GM15510 (cell line): Measurements from ENCODE around the gene SESN2.

ENCODE experiments used
- POLR2A ChIP-seq: IDR thresholded peaks from 3 replicates; pipeline ENCODE4 v1.6.1; 2011; ENCODE audit warnings: borderline replicate concordance; ENCODE audit not compliant: insufficient read length; ENCODE audit errors: extremely low read depth

Gene SESN2

GRCh38 chr1:28259252-28259933 is at the start of gene SESN2:
SESN2 (plus strand) TSS chr1:28259518; CDS start chr1:28259848, 330 bp downstream.
- peak; percentile 98 for TF ChIP-seq POLR2A

- TF ChIP-seq POLR2A, result no peak
Observed at GRCh38 chr1:28209700-28210099, 49.6 kb upstream of the SESN2 start.

- TF ChIP-seq POLR2A, result no peak
Observed at GRCh38 chr1:28213315-28213714, 46.0 kb upstream of the SESN2 start.

- no peak for TF ChIP-seq POLR2A
Observed at GRCh38 chr1:28229089-28229488, 30.2 kb upstream of the SESN2 start.

- TF ChIP-seq POLR2A, result no peak
Observed at GRCh38 chr1:28229996-28230395, 29.3 kb upstream of the SESN2 start.

GRCh38 chr1:28232558-28233263 is 26.6 kb upstream of the SESN2 start, which contains the start of gene DNAJC8:
DNAJC8 (minus strand) TSS chr1:28233029; CDS start chr1:28232998, 31 bp downstream.
- peak; percentile 79 for TF ChIP-seq POLR2A

- no peak for TF ChIP-seq POLR2A
Observed at GRCh38 chr1:28233264-28233606, 26.1 kb upstream of the SESN2 start.

GRCh38 chr1:28235755-28236655 is 23.3 kb upstream of the SESN2 start, which contains the start of gene ATP5IF1:
ATP5IF1 (plus strand) TSS chr1:28236124; CDS start chr1:28236184, 60 bp downstream.
- TF ChIP-seq POLR2A, result peak; percentile 98

- peak; percentile 16 for TF ChIP-seq POLR2A
Observed at GRCh38 chr1:28236656-28237322, 22.5 kb upstream of the SESN2 start.

- TF ChIP-seq POLR2A, result no peak
Observed at GRCh38 chr1:28239004-28239403, 20.3 kb upstream of the SESN2 start.

- TF ChIP-seq POLR2A, result no peak
Observed at GRCh38 chr1:28240024-28240423, 19.3 kb upstream of the SESN2 start.

GRCh38 chr1:28241638-28242241 is 17.6 kb upstream of the SESN2 start:
- TF ChIP-seq POLR2A, result no peak

- TF ChIP-seq POLR2A, result no peak
Observed at GRCh38 chr1:28243685-28244311, 15.5 kb upstream of the SESN2 start.

GRCh38 chr1:28244549-28245251 is 14.6 kb upstream of the SESN2 start:
- TF ChIP-seq POLR2A, result no peak

- no peak for TF ChIP-seq POLR2A
Observed at GRCh38 chr1:28246427-28246832, 12.9 kb upstream of the SESN2 start.
